D341Med (cell line): Measurements from ENCODE around the gene C10orf90.

ENCODE experiments used
- DNase-seq: peaks from one replicate; pipeline ENCODE4 v3.0.0; 2012; ENCODE audit warnings: low spot score

The C10orf90 gene

GRCh38 chr10:126634347-126634746 is 36.1 kb downstream of the C10orf90 start:
- DNase-seq, result no peak

- no peak for DNase-seq
Observed at GRCh38 chr10:126632705-126633104, 37.8 kb downstream of the C10orf90 start.

GRCh38 chr10:126629925-126630624 is 40.4 kb downstream of the C10orf90 start:
- DNase-seq, result no peak

GRCh38 chr10:126628746-126629145 is 41.7 kb downstream of the C10orf90 start:
- DNase-seq, result no peak

- DNase-seq, result no peak
Observed at GRCh38 chr10:126621846-126622245, 48.6 kb downstream of the C10orf90 start.

GRCh38 chr10:126618466-126618865 is 52.0 kb downstream of the C10orf90 start:
- DNase-seq, result no peak

- no peak for DNase-seq
Observed at GRCh38 chr10:126617733-126618132, 52.8 kb downstream of the C10orf90 start.

- no peak for DNase-seq
Observed at GRCh38 chr10:126617208-126617607, 53.3 kb downstream of the C10orf90 start.

- DNase-seq, result no peak
Observed at GRCh38 chr10:126616737-126617136, 53.8 kb downstream of the C10orf90 start.

- DNase-seq, result no peak
Observed at GRCh38 chr10:126611303-126611702, 59.2 kb downstream of the C10orf90 start.

- no peak for DNase-seq
Observed at GRCh38 chr10:126609566-126609965, 60.9 kb downstream of the C10orf90 start.

GRCh38 chr10:126599949-126600682 is 70.4 kb downstream of the C10orf90 start:
- DNase-seq, result no peak

- DNase-seq, result peak; percentile 21
Observed at GRCh38 chr10:126598009-126598408, 72.5 kb downstream of the C10orf90 start.

- DNase-seq, result no peak
Observed at GRCh38 chr10:126597211-126597610, 73.3 kb downstream of the C10orf90 start.

GRCh38 chr10:126596472-126597016 is 73.9 kb downstream of the C10orf90 start:
- no peak for DNase-seq

GRCh38 chr10:126595160-126595559 is 75.3 kb downstream of the C10orf90 start:
- no peak for DNase-seq

GRCh38 chr10:126593968-126594701 is 76.4 kb downstream of the C10orf90 start:
- DNase-seq, result no peak

GRCh38 chr10:126592901-126593300 is 77.6 kb downstream of the C10orf90 start:
- no peak for DNase-seq

GRCh38 chr10:126588024-126588423 is 82.5 kb downstream of the C10orf90 start:
- no peak for DNase-seq

- DNase-seq, result no peak
Observed at GRCh38 chr10:126586878-126587277, 83.6 kb downstream of the C10orf90 start.

GRCh38 chr10:126586128-126586527 is 84.4 kb downstream of the C10orf90 start:
- DNase-seq, result no peak

- no peak for DNase-seq
Observed at GRCh38 chr10:126585249-126586017, 85.1 kb downstream of the C10orf90 start.
